Natural killer cell (primary cell): ENCODE results near the gene ASCL3. TPM values are rescaled to one million over a fixed set of nuclear protein-coding genes. Genes with fewer than 3 reads are reported as not detected.
"Not testable (repeated sequence)": the region's sequence is repeated elsewhere in the genome, so short reads cannot be mapped to it uniquely, and the experiment has no call there.

Experiments used
- ATAC-seq, 3 donors: fragments of 150-1000 bp in 2 of 3; fragments of 200-7000 bp in 1 of 3; cut with Tn5 transposase; 1 replicate in 1 of 3; 2 replicates in 2 of 3; pipeline ENCODE4 v1.10.0; 2021; ENCODE audit warnings: mild to moderate bottlenecking in 2 of 3, moderate library complexity in 2 of 3
- DNase-seq, 2 donors: peaks; one replicate each; pipeline versions ENCODE4 v3.0.0 to v3.0.0-alpha.2; 2013 to 2021; ENCODE audit warnings: mixed read lengths in 1 of 2
- H3K27ac ChIP-seq: one replicate; pipeline ENCODE4 v1.5.1; 2013; ENCODE audit warnings: mild to moderate bottlenecking, low read length
- H3K27me3 ChIP-seq: one replicate; pipeline ENCODE4 v1.6.1; 2013; ENCODE audit warnings: low read length; ENCODE audit not compliant: control insufficient read depth, insufficient read depth
- H3K36me3 ChIP-seq: one replicate; pipeline ENCODE4 v1.6.1; 2013; ENCODE audit warnings: low read length; ENCODE audit not compliant: control insufficient read depth, insufficient read depth
- H3K4me1 ChIP-seq: one replicate; pipeline ENCODE4 v1.6.1; 2013; ENCODE audit warnings: low read length; ENCODE audit not compliant: control insufficient read depth, insufficient read depth
- H3K4me3 ChIP-seq: one replicate; pipeline ENCODE4 v1.5.1; 2013; ENCODE audit warnings: low read length
- H3K9me3 ChIP-seq: one replicate; pipeline ENCODE4 v1.6.1; 2013; ENCODE audit warnings: low read length; ENCODE audit not compliant: control insufficient read depth, insufficient read depth
- H3K27ac Mint-ChIP-seq, 2 donors: one replicate each; pipeline ENCODE4 v1.8.0; 2022; ENCODE audit warnings: mild to moderate bottlenecking in 2 of 2, mixed read lengths in 2 of 2, moderate library complexity in 1 of 2
- H3K27me3 Mint-ChIP-seq, 2 donors: one replicate each; pipeline ENCODE4 v1.8.0; 2022; ENCODE audit warnings: low read depth in 2 of 2, mixed read lengths in 2 of 2
- H3K36me3 Mint-ChIP-seq: one replicate; pipeline ENCODE4 v1.8.0; 2022; ENCODE audit warnings: mixed read lengths
- H3K4me1 Mint-ChIP-seq, 2 donors: one replicate each; pipeline ENCODE4 v1.8.0; 2022; ENCODE audit warnings: mixed read lengths in 2 of 2
- H3K4me3 Mint-ChIP-seq: one replicate; pipeline ENCODE4 v1.8.0; 2022; ENCODE audit warnings: mild to moderate bottlenecking, moderate library complexity, mixed read lengths
- H3K9me3 Mint-ChIP-seq, 2 donors: one replicate each; pipeline ENCODE4 v1.8.0; 2022; ENCODE audit warnings: mixed read lengths in 2 of 2
- CTCF ChIP-seq: fragments of 200-600 bp; IDR thresholded peaks from one replicate; pipeline ENCODE4 v1.8.0; 2022; ENCODE audit warnings: antibody characterized with exemption
- WGBS: methylation state at CpG from one replicate; pipeline ENCODE4 v1.1.7; 2013; ENCODE audit warnings: missing lambda C conversion rate; ENCODE audit not compliant: insufficient coverage; 5-methylcytosine and 5-hydroxymethylcytosine counted together
- intact Hi-C: fragments of 100-400 bp; cut with micrococcal nuclease; formaldehyde crosslinking; loops from one replicate; pipeline ENCODE4 v1.14.2; 2022
- total RNA-seq, 4 donors: library from RNA; stranded (reverse); fragments of 120-200 nt in 1 of 4; gene quantifications; one replicate each; pipeline versions ENCODE4 v1.2.3 to v1.2.4, GENCODE V29; 2013 to 2022

The ASCL3 gene
- total RNA-seq, 3 donors from 2014 or later (not counting 1 experiment from before 2014, with no cell fraction given) = not detected

- Mint-ChIP-seq H3K4me1 (peaks cover 0 to 25% of the 10 kb centered on the region in 2 donors), H3K9me3 (no peaks in the 10 kb centered on the region), H3K27ac (peak overlapping the region in 1 of 2 donors; percentile 15), H3K36me3 (no peaks in the 10 kb centered on the region), H3K4me3 (no peak overlapping the region), H3K27me3 (peaks cover 3 to 7% of the 10 kb centered on the region in 2 donors)
- H3K27ac ChIP-seq = no peak overlapping the region
- WGBS = 100% methylated on average over 1 of the region's 2 CpGs
- DNase-seq (no peak), ATAC-seq (peak in 1 of 3 donors; percentile 24)
- H3K27me3 ChIP-seq = no peaks in the 10 kb centered on the region
- H3K4me3 ChIP-seq = no peak overlapping the region
- no peaks in the 10 kb centered on the region for H3K4me1 ChIP-seq
- H3K9me3 ChIP-seq = no peaks in the 10 kb centered on the region
- TF ChIP-seq CTCF = no peak
- H3K36me3 ChIP-seq = no peaks in the 10 kb centered on the region
- intact Hi-C loops = no loop called here
These were observed 44.6 kb upstream of the ASCL3 start for GRCh38 chr11:8987446-8987845.

- WGBS = 88% methylated on average over 6 of the region's 6 CpGs
- ATAC-seq, intact Hi-C loops, H3K9me3 ChIP-seq, H3K36me3 Mint-ChIP-seq, H3K27ac ChIP-seq, DNase-seq, H3K27me3 ChIP-seq, H3K4me3 Mint-ChIP-seq, H3K9me3 Mint-ChIP-seq, H3K27ac Mint-ChIP-seq, H3K36me3 ChIP-seq, H3K4me1 ChIP-seq, H3K27me3 Mint-ChIP-seq, H3K4me3 ChIP-seq: not testable (repeated sequence)
- peaks cover 0 to 25% of the 10 kb centered on the region in 2 donors for H3K4me1 Mint-ChIP-seq
These were observed 44.0 kb upstream of the ASCL3 start for GRCh38 chr11:8986772-8987171.

- Histone ChIP-seq H3K27ac (no peak overlapping the region), H3K36me3 (no peaks in the 10 kb centered on the region), H3K9me3 (no peaks in the 10 kb centered on the region), H3K4me1 (no peaks in the 10 kb centered on the region), H3K4me3 (no peak overlapping the region), H3K27me3 (no peaks in the 10 kb centered on the region)
- TF ChIP-seq CTCF = no peak
- Mint-ChIP-seq H3K27ac (no peak overlapping the region), H3K27me3 (peaks cover 0 to 7% of the 10 kb centered on the region in 2 donors), H3K36me3 (no peaks in the 10 kb centered on the region), H3K4me3 (no peak overlapping the region), H3K4me1 (peaks cover 0 to 25% of the 10 kb centered on the region in 2 donors), H3K9me3 (no peaks in the 10 kb centered on the region)
- ATAC-seq (no peak), DNase-seq (no peak)
- WGBS = 83% methylated on average over 5 of the region's 5 CpGs
- intact Hi-C loops = no loop called here
These were observed 42.6 kb upstream of the ASCL3 start for GRCh38 chr11:8985462-8985861.

GRCh38 chr11:8983552-8983951 is 40.7 kb upstream of the ASCL3 start:
- Mint-ChIP-seq H3K4me3 (no peak overlapping the region), H3K36me3 (no peaks in the 10 kb centered on the region), H3K27me3 (peaks cover 0 to 7% of the 10 kb centered on the region in 2 donors), H3K4me1 (peaks cover 0 to 15% of the 10 kb centered on the region in 2 donors), H3K9me3 (no peaks in the 10 kb centered on the region), H3K27ac (no peak overlapping the region)
- intact Hi-C loops = no loop called here
- DNase-seq (no peak), ATAC-seq (no peak)
- Histone ChIP-seq H3K27ac (no peak overlapping the region), H3K36me3 (no peaks in the 10 kb centered on the region), H3K9me3 (no peaks in the 10 kb centered on the region), H3K4me3 (no peak overlapping the region), H3K4me1 (no peaks in the 10 kb centered on the region), H3K27me3 (no peaks in the 10 kb centered on the region)
- no peak for TF ChIP-seq CTCF
- 70% methylated on average over 2 of the region's 2 CpGs for WGBS
